H1 (cell line): Measurements from ENCODE around the gene LCP1. TPM values are rescaled to one million over a fixed set of nuclear protein-coding genes. Genes with fewer than 3 reads are reported as not detected.

Source experiments
- CTCF ChIA-PET: fragments of 300-600 bp; sonication (Branson Sonifier 250); formaldehyde crosslinking; loops from one replicate; lab custom pipeline; 2021; ENCODE audit not compliant: partially characterized antibody; lab: Charles Lee
- POLR2A ChIA-PET: fragments of 300-600 bp; sonication (Branson Sonifier 250); formaldehyde crosslinking; loops from one replicate; lab custom pipeline; 2021; ENCODE audit warnings: inconsistent platforms; ENCODE audit not compliant: partially characterized antibody; lab: Charles Lee
- DNase-seq, 2 experiments: peaks; one replicate each; pipeline versions ENCODE4 v3.0.0 to v3.0.0-alpha.2; 2010 to 2022; ENCODE audit warnings: low spot score in 2 of 2, low read depth in 1 of 2, mixed read lengths in 1 of 2
- FAIRE-seq: peaks from 2 replicates; lab custom pipeline; 2011; peaks lifted over from hg19 to GRCh38; lab: Jason Lieb, UNC
- H2AFZ ChIP-seq: 2 replicates; pipeline ENCODE4 v1.8.1; 2012; ENCODE audit warnings: low read length, inconsistent platforms
- H2AK5ac ChIP-seq: 2 replicates; pipeline ENCODE4 v1.6.1; 2013; ENCODE audit warnings: low read depth, low read length
- H2BK120ac ChIP-seq: replicated peaks from 2 replicates; pipeline ENCODE3; 2013; ENCODE audit warnings: low read depth, low read length, inconsistent platforms
- H2BK12ac ChIP-seq: 2 replicates; pipeline ENCODE4 v1.6.1; 2013; ENCODE audit warnings: low read depth, low read length
- H2BK15ac ChIP-seq: 2 replicates; pipeline ENCODE4 v1.6.1; 2013; ENCODE audit warnings: low read length
- H2BK20ac ChIP-seq: 2 replicates; pipeline ENCODE4 v1.6.1; 2013; ENCODE audit warnings: low read length
- H2BK5ac ChIP-seq: 2 replicates; pipeline ENCODE4 v1.6.1; 2013; ENCODE audit warnings: low read depth, low read length
- H3K14ac ChIP-seq: 2 replicates; pipeline ENCODE4 v1.6.1; 2013; ENCODE audit warnings: inconsistent platforms; ENCODE audit not compliant: insufficient read length
- H3K18ac ChIP-seq: 2 replicates; pipeline ENCODE4 v1.6.1; 2013; ENCODE audit warnings: low read length; ENCODE audit errors: extremely low read depth
- H3K23ac ChIP-seq: 2 replicates; pipeline ENCODE4 v1.6.1; 2013; ENCODE audit warnings: inconsistent platforms; ENCODE audit not compliant: insufficient read length
- H3K23me2 ChIP-seq: 2 replicates; pipeline ENCODE4 v1.6.1; 2013; ENCODE audit warnings: low read depth, low read length
- H3K27ac ChIP-seq: 2 replicates; pipeline ENCODE4 v1.6.1; 2011; ENCODE audit warnings: low read depth, low read length, inconsistent platforms
- H3K27me3 ChIP-seq, 4 experiments: replicated peaks in 1 of 4; 1 replicate in 1 of 4; 2 replicates in 3 of 4; pipeline versions ENCODE4 v1.6.1 to v1.8.1; 2011 to 2013; ENCODE audit warnings: low read length in 3 of 4, mild to moderate bottlenecking in 3 of 4, inconsistent platforms in 2 of 4, mixed read lengths in 2 of 4, moderate library complexity in 1 of 4; ENCODE audit not compliant: control insufficient read depth in 3 of 4, insufficient read depth in 3 of 4; ENCODE audit errors: extremely low read depth in 1 of 4
- H3K36me3 ChIP-seq, 4 experiments: 2 replicates each; pipeline versions ENCODE4 v1.6.1 to v1.8.1; 2011 to 2013; ENCODE audit warnings: mild to moderate bottlenecking in 4 of 4, low read length in 3 of 4, moderate library complexity in 2 of 4, control low read depth in 1 of 4, inconsistent platforms in 1 of 4; ENCODE audit not compliant: insufficient read depth in 4 of 4, control insufficient read depth in 2 of 4
- H3K4ac ChIP-seq: replicated peaks from 2 replicates; pipeline ENCODE3; 2013; ENCODE audit warnings: low read length, low read depth, mixed read lengths, inconsistent platforms; ENCODE audit not compliant: insufficient read length
- H3K4me1 ChIP-seq, 4 experiments: replicated peaks in 1 of 4; 1 replicate in 1 of 4; 2 replicates in 3 of 4; pipeline versions ENCODE4 v1.6.1 to v1.8.1; 2011 to 2013; ENCODE audit warnings: low read length in 3 of 4, inconsistent platforms in 2 of 4, mixed read lengths in 1 of 4; ENCODE audit not compliant: insufficient read depth in 4 of 4, control insufficient read depth in 3 of 4
- H3K4me2 ChIP-seq, 2 experiments: 2 replicates each; pipeline versions ENCODE4 v1.6.1 to v1.8.1; 2011 to 2013; ENCODE audit warnings: low read depth in 2 of 2, low read length in 2 of 2, control low read depth in 1 of 2, inconsistent platforms in 1 of 2, mild to moderate bottlenecking in 1 of 2; ENCODE audit not compliant: insufficient read depth in 1 of 2
- H3K4me3 ChIP-seq, 4 experiments: fragments of 200-600, 300-600 bp in 1 of 4; sonication (generic), shearing (Covaris generic), sonication (Bioruptor Twin) in 1 of 4; 2 replicates each; pipeline versions ENCODE4 v1.5.1 to v1.8.1; 2011 to 2016; ENCODE audit warnings: low read length in 4 of 4, low read depth in 3 of 4, control low read depth in 2 of 4, inconsistent platforms in 2 of 4, mild to moderate bottlenecking in 2 of 4, mixed read lengths in 1 of 4, moderate library complexity in 1 of 4; ENCODE audit not compliant: insufficient read depth in 2 of 4; ENCODE audit errors: extremely low read depth in 1 of 4
- H3K56ac ChIP-seq: replicated peaks from 2 replicates; pipeline ENCODE3; 2013; ENCODE audit warnings: low read depth, mild to moderate bottlenecking, mixed read lengths, low read length, inconsistent platforms; ENCODE audit not compliant: insufficient read length
- H3K79me1 ChIP-seq: 2 replicates; pipeline ENCODE4 v1.6.1; 2013; ENCODE audit warnings: low read depth, low read length, control low read depth
- H3K79me2 ChIP-seq, 2 experiments: 2 replicates each; pipeline versions ENCODE4 v1.6.1 to v1.8.1; 2012 to 2013; ENCODE audit warnings: low read length in 2 of 2, mild to moderate bottlenecking in 2 of 2, inconsistent platforms in 1 of 2; ENCODE audit not compliant: insufficient read depth in 2 of 2, control insufficient read depth in 1 of 2
- H3K9ac ChIP-seq, 4 experiments: replicated peaks in 1 of 4; 1 replicate in 1 of 4; 2 replicates in 3 of 4; pipeline versions ENCODE4 v1.6.1 to v1.8.1; 2011 to 2013; ENCODE audit warnings: low read depth in 3 of 4, low read length in 3 of 4, control low read depth in 2 of 4, mild to moderate bottlenecking in 2 of 4, moderate library complexity in 2 of 4, inconsistent platforms in 1 of 4; ENCODE audit errors: extremely low read depth in 1 of 4
- H3K9me3 ChIP-seq, 2 experiments: 2 replicates each; pipeline versions ENCODE4 v1.6.1 to v1.8.1; 2012 to 2013; ENCODE audit warnings: mild to moderate bottlenecking in 2 of 2, moderate library complexity in 2 of 2, control low read depth in 1 of 2, inconsistent platforms in 1 of 2, low read depth in 1 of 2, low read length in 1 of 2, mixed read lengths in 1 of 2; ENCODE audit not compliant: insufficient read depth in 2 of 2
- H4K20me1 ChIP-seq, 2 experiments: replicated peaks in 1 of 2; 2 replicates each; pipeline versions ENCODE3 to v1.8.1; 2011 to 2013; ENCODE audit warnings: inconsistent platforms in 2 of 2, low read length in 2 of 2, mild to moderate bottlenecking in 1 of 2; ENCODE audit not compliant: insufficient read depth in 2 of 2, control insufficient read depth in 1 of 2
- H4K5ac ChIP-seq: 2 replicates; pipeline ENCODE4 v1.6.1; 2013; ENCODE audit warnings: low read length, low read depth, mixed read lengths, inconsistent platforms; ENCODE audit not compliant: insufficient read length
- H4K8ac ChIP-seq: 2 replicates; pipeline ENCODE4 v1.8.0; 2013; ENCODE audit warnings: mild to moderate bottlenecking, moderate library complexity, low read length, inconsistent platforms; ENCODE audit not compliant: insufficient read depth; ENCODE audit errors: extremely low read depth
- H4K91ac ChIP-seq: replicated peaks from 2 replicates; pipeline ENCODE3; 2013; ENCODE audit warnings: low read length, mixed read lengths, inconsistent platforms; ENCODE audit not compliant: insufficient read length
- CREB1 ChIP-seq: IDR thresholded peaks from 2 replicates; pipeline ENCODE4 v1.6.1; 2012; ENCODE audit warnings: inconsistent platforms
- FOSL1 ChIP-seq: IDR thresholded peaks from 2 replicates; pipeline ENCODE4 v1.6.1; 2011; ENCODE audit warnings: mild to moderate bottlenecking, low read depth, low read length, moderate library complexity; ENCODE audit not compliant: insufficient read depth
- GTF2F1 ChIP-seq: IDR thresholded peaks from 2 replicates; pipeline ENCODE4 v1.6.1; 2012; ENCODE audit warnings: low read depth, low read length, improper control_type of control experiment, borderline replicate concordance
- JUN ChIP-seq: IDR thresholded peaks from 2 replicates; pipeline ENCODE4 v1.6.1; 2011; ENCODE audit warnings: low read depth, mild to moderate bottlenecking, improper control_type of control experiment, low read length
- SIRT6 ChIP-seq: IDR thresholded peaks from one replicate; pipeline ENCODE4 v1.7.1; 2012; ENCODE audit warnings: low read length, inconsistent platforms
- SP1 ChIP-seq: IDR thresholded peaks from 2 replicates; pipeline ENCODE4 v1.6.1; 2011; ENCODE audit warnings: low read depth, low read length
- SP2 ChIP-seq: IDR thresholded peaks from 2 replicates; pipeline ENCODE4 v1.6.1; 2012; ENCODE audit warnings: mild to moderate bottlenecking, low read length, inconsistent platforms
- TEAD4 ChIP-seq: IDR thresholded peaks from 2 replicates; pipeline ENCODE4 v1.6.1; 2012; ENCODE audit warnings: low read depth, low read length, inconsistent platforms, mixed read lengths
- WGBS, 2 experiments: shearing (Covaris generic) in 1 of 2; methylation state at CpG; one replicate each; pipeline versions ENCODE4 v1.1.6 to v1.1.7; 2013 to 2015; ENCODE audit warnings: low lambda C conversion rate in 2 of 2, mixed read lengths in 2 of 2, inconsistent platforms in 1 of 2, low coverage in 1 of 2, missing lambda C conversion rate in 1 of 2; ENCODE audit not compliant: insufficient replicate concordance in 2 of 2, insufficient coverage in 1 of 2, insufficient read length in 1 of 2; ENCODE audit errors: extremely low coverage in 1 of 2, missing lambda C conversion rate in 1 of 2; 5-methylcytosine and 5-hydroxymethylcytosine counted together
- polyA plus RNA-seq, 7 experiments: library from polyadenylated mRNA; depleted of rRNA in 3 of 7; stranded (reverse) in 5 of 7; unstranded in 2 of 7; fragments of >200 nt in 5 of 7; fragments of 200-250 nt in 2 of 7; gene quantifications; 1 replicate in 5 of 7; 2 replicates in 1 of 7; 4 replicates in 1 of 7; pipeline versions ENCODE4 v1.2.1 to v1.2.3, GENCODE V29; 2011 to 2013; ENCODE audit warnings: missing spikeins in 2 of 7, mixed read lengths in 2 of 7
- total RNA-seq: library from RNA; stranded (reverse); fragmentation: NEBNext Ultra II Directional; extraction: Animal tissue kit (Norgen Biotek cat#: 25700); gene quantifications from 2 replicates; pipeline ENCODE4 v1.2.1, GENCODE V29; 2021
- TF ChIP-seq, protein P1 (sequence below): IDR thresholded peaks from 2 replicates; pipeline ENCODE4 v1.6.1; 2012; ENCODE audit warnings: low read length, inconsistent platforms

LCP1 gene
- total and polyA plus RNA-seq, 2 of the 8 experiments (the other 6 are each of a cell fraction or from before 2014, with no cell fraction given) = 0.65 to 4.3 TPM

GRCh38 chr13:46145135-46145534 lies 36.8 kb downstream of the LCP1 start:
- no peaks in the 10 kb centered on the region for H3K9me3 ChIP-seq
- no peak overlapping the region for H3K4me2 ChIP-seq
- no peak overlapping the region for H4K8ac ChIP-seq
- no peak for TF ChIP-seq TEAD4
- no peak for TF ChIP-seq SP2
- TF ChIP-seq, protein P1, sequence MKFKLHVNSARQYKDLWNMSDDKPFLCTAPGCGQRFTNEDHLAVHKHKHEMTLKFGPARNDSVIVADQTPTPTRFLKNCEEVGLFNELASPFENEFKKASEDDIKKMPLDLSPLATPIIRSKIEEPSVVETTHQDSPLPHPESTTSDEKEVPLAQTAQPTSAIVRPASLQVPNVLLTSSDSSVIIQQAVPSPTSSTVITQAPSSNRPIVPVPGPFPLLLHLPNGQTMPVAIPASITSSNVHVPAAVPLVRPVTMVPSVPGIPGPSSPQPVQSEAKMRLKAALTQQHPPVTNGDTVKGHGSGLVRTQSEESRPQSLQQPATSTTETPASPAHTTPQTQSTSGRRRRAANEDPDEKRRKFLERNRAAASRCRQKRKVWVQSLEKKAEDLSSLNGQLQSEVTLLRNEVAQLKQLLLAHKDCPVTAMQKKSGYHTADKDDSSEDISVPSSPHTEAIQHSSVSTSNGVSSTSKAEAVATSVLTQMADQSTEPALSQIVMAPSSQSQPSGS = no peak
- TF ChIP-seq FOSL1 = no peak
- no peak for TF ChIP-seq SIRT6
- TF ChIP-seq GTF2F1 = no peak
- TF ChIP-seq CREB1 = no peak
- TF ChIP-seq SP1 = no peak
- no peak for TF ChIP-seq JUN
- no peak overlapping the region for H3K4me3 ChIP-seq
- FAIRE-seq (no peak), DNase-seq (no peak)
- H3K79me2 ChIP-seq = no peaks in the 10 kb centered on the region
- no peaks in the 10 kb centered on the region; a peak in 1 of 7 replicates for H3K4me1 ChIP-seq
- no peak overlapping the region for H3K23ac ChIP-seq
- no peak overlapping the region for H3K27ac ChIP-seq
- H4K91ac ChIP-seq = no peak overlapping the region
- H2AFZ ChIP-seq = no peak overlapping the region
- no peak overlapping the region for H2BK15ac ChIP-seq
- ChIA-PET CTCF (interaction anchor here (0.9 to 1.1 kb wide), 2 partner anchors 14 to 176 kb away, joined by 3 read pairs; no protein-coding TSS in a partner anchor), POLR2A (no interaction called here)
- H2BK20ac ChIP-seq = no peak overlapping the region
- no peak overlapping the region for H2AK5ac ChIP-seq
- H3K36me3 ChIP-seq = no peaks in the 10 kb centered on the region
- H4K20me1 ChIP-seq = peaks cover 0 to 2% of the 10 kb centered on the region in 2 experiments
- no peaks in the 10 kb centered on the region for H3K27me3 ChIP-seq
- no peak overlapping the region for H3K4ac ChIP-seq
- no peak overlapping the region for H3K18ac ChIP-seq
- no peak overlapping the region for H2BK120ac ChIP-seq
- no peak overlapping the region for H2BK5ac ChIP-seq
- H3K23me2 ChIP-seq = no peaks in the 10 kb centered on the region
- H3K9ac ChIP-seq = no peak overlapping the region
- H2BK12ac ChIP-seq = no peak overlapping the region
- no peak overlapping the region for H3K14ac ChIP-seq
- H3K56ac ChIP-seq = no peak overlapping the region
- H4K5ac ChIP-seq = no peak overlapping the region
- H3K79me1 ChIP-seq = no peaks in the 10 kb centered on the region
- 93% methylated on average over 4 of the region's 4 CpGs; no CpG with 5 or more reads in 1 of the 2 experiments for WGBS, 2 experiments
